ENCODE data around the gene KRTAP10-4. TPM values are rescaled to one million over a fixed set of nuclear protein-coding genes. Genes with fewer than 3 reads are reported as not detected.
A peak's percentile ranks its signal among the peaks of the same experiment; 100 is the strongest.

KRTAP10-4 gene
- total RNA-seq, 1 donor from 2014 or later: not detected

GRCh38 chr21:44550807-44551206, 22.7 kb upstream of the KRTAP10-4 start:
- peaks cover 7% of the 10 kb centered on the region for H3K4me1 Mint-ChIP-seq (ENCODE audit: low read depth, unreplicated experiment)
- H3K27me3 Mint-ChIP-seq (ENCODE audit: low read depth, unreplicated experiment): peaks cover 10% of the 10 kb centered on the region
- peaks cover 1% of the 10 kb centered on the region for H3K36me3 Mint-ChIP-seq (ENCODE audit: low read depth, unreplicated experiment)
- DNase-seq (ENCODE audit: low read depth) (no peak), FAIRE-seq (no peak)
- H3K36me3 ChIP-seq (ENCODE audit: insufficient read depth, low read length): no peaks in the 10 kb centered on the region
- no peak overlapping the region for H3K9ac ChIP-seq (ENCODE audit: low read length)
- no peaks in the 10 kb centered on the region for H4K20me1 ChIP-seq (ENCODE audit: insufficient read depth, low read length)
- no peak overlapping the region for H2AFZ ChIP-seq (ENCODE audit: low read depth, low read length)
- H3K4me3 ChIP-seq (ENCODE audit: insufficient read depth, low read depth, low read length): no peak overlapping the region
- H3K9me3 Mint-ChIP-seq (ENCODE audit: unreplicated experiment): peaks cover 15% of the 10 kb centered on the region
- no peaks in the 10 kb centered on the region for H3K9me3 ChIP-seq (ENCODE audit: insufficient read depth, low read depth, low read length)
- no peaks in the 10 kb centered on the region for H3K27me3 ChIP-seq (ENCODE audit: insufficient read depth, low read length)
- no peaks in the 10 kb centered on the region for H3K4me1 ChIP-seq (ENCODE audit: insufficient read depth, low read length)
- TF ChIP-seq EZH2 (IDR thresholded peaks at IDR 0.05; ENCODE audit: insufficient read depth, low read length): no peak
- no peak for TF ChIP-seq CTCF (IDR thresholded peaks at IDR 0.05; ENCODE audit: insufficient read depth, low read depth, low read length)
- H3K79me2 ChIP-seq (ENCODE audit: insufficient read depth, low read length): no peaks in the 10 kb centered on the region
- H3K27ac Mint-ChIP-seq (ENCODE audit: unreplicated experiment): peak overlapping the region; percentile 6
- no peak overlapping the region for H3K27ac ChIP-seq (ENCODE audit: low read depth, low read length)
- H3K4me3 Mint-ChIP-seq (ENCODE audit: unreplicated experiment): no peak overlapping the region
- no peak overlapping the region for H3K4me2 ChIP-seq (ENCODE audit: low read length)

GRCh38 chr21:44551340-44551961, 22.1 kb upstream of the KRTAP10-4 start, which contains the start of gene KRTAP10-2:
KRTAP10-2 (minus strand) TSS chr21:44551505; CDS start chr21:44551458, 47 bp downstream.
- H3K4me1 Mint-ChIP-seq (ENCODE audit: low read depth, unreplicated experiment): peaks cover 7% of the 10 kb centered on the region
- no peak for FAIRE-seq
- H3K36me3 Mint-ChIP-seq (ENCODE audit: low read depth, unreplicated experiment): peaks cover 1% of the 10 kb centered on the region

More at GRCh38 chr21:44551340-44551961, 22.1 kb upstream of the KRTAP10-4 start, which contains the start of gene KRTAP10-2:
- Histone ChIP-seq H3K36me3 (ENCODE audit: insufficient read depth, low read length) (no peaks in the 10 kb centered on the region), H4K20me1 (ENCODE audit: insufficient read depth, low read length) (no peaks in the 10 kb centered on the region), H3K27ac (ENCODE audit: low read depth, low read length) (no peak within 1 kb of the TSS), H3K4me2 (ENCODE audit: low read length) (no peak within 1 kb of the TSS), H3K79me2 (ENCODE audit: insufficient read depth, low read length) (no peaks in the 10 kb centered on the region), H3K27me3 (ENCODE audit: insufficient read depth, low read length) (no peaks in the 10 kb centered on the region), H2AFZ (ENCODE audit: low read depth, low read length) (no peak within 1 kb of the TSS), H3K9me3 (ENCODE audit: insufficient read depth, low read depth, low read length) (no peaks in the 10 kb centered on the region), H3K4me1 (ENCODE audit: insufficient read depth, low read length) (no peaks in the 10 kb centered on the region), H3K9ac (ENCODE audit: low read length) (no peak within 1 kb of the TSS), H3K4me3 (ENCODE audit: insufficient read depth, low read depth, low read length) (no peak within 1 kb of the TSS)
- H3K27me3 Mint-ChIP-seq (ENCODE audit: low read depth, unreplicated experiment): peaks cover 10% of the 10 kb centered on the region
- peaks cover 15% of the 10 kb centered on the region for H3K9me3 Mint-ChIP-seq (ENCODE audit: unreplicated experiment)
- peak within 1 kb of the TSS; percentile 20 for H3K4me3 Mint-ChIP-seq (ENCODE audit: unreplicated experiment)
- peak within 1 kb of the TSS; percentile 6 for H3K27ac Mint-ChIP-seq (ENCODE audit: unreplicated experiment)
- TF ChIP-seq CTCF (IDR thresholded peaks at IDR 0.05; ENCODE audit: insufficient read depth, low read depth, low read length) (no peak), EZH2 (IDR thresholded peaks at IDR 0.05; ENCODE audit: insufficient read depth, low read length) (no peak)
- no peak for DNase-seq (ENCODE audit: low read depth)

Measured in astrocyte (in vitro differentiated cells and primary cell).